Kidney capillary endothelial cell (primary cell): ENCODE measurements around the gene HSPB6.

Experiments
- DNase-seq: peaks from one replicate; pipeline ENCODE4 v3.0.0-alpha.2; 2018; ENCODE audit warnings: low spot score

HSPB6 gene

GRCh38 chr19:35716801-35717664 is 39.8 kb downstream of the HSPB6 start:
- DNase-seq: peak; percentile 84

GRCh38 chr19:35715981-35716800 is 40.6 kb downstream of the HSPB6 start:
- no peak for DNase-seq

- DNase-seq: no peak
Observed at GRCh38 chr19:35715355-35715809, 41.4 kb downstream of the HSPB6 start.

- DNase-seq: no peak
Observed at GRCh38 chr19:35714601-35715354, 42.1 kb downstream of the HSPB6 start.

- no peak for DNase-seq
Observed at GRCh38 chr19:35713904-35714495, 42.8 kb downstream of the HSPB6 start.

GRCh38 chr19:35713506-35713850 is 43.4 kb downstream of the HSPB6 start:
- no peak for DNase-seq

- no peak for DNase-seq
Observed at GRCh38 chr19:35712567-35713505, 44.0 kb downstream of the HSPB6 start.

GRCh38 chr19:35710784-35711723 is 45.8 kb downstream of the HSPB6 start:
- no peak for DNase-seq

- DNase-seq: no peak
Observed at GRCh38 chr19:35708391-35708790, 48.4 kb downstream of the HSPB6 start.
